ENCODE measurements around the gene EPB41. TPM values are rescaled to one million over a fixed set of nuclear protein-coding genes. Genes with fewer than 3 reads are reported as not detected.

Gene EPB41
- total and polyA plus RNA-seq, 4 donors = 10.7 to 189 (median 38.1) TPM

- peak overlapping the region; percentile 91 to 97 for H3K27ac ChIP-seq (ENCODE audit: low read depth in 1 of 2, low read length in 2 of 2)
- H3K27me3 ChIP-seq (ENCODE audit: control insufficient read depth in 4 of 4, insufficient read depth in 4 of 4, low read length in 3 of 4) = no peaks in the 10 kb centered on the region
- TF ChIP-seq YY1 (IDR thresholded peaks at IDR 0.05) (peak; percentile 65), RAD21 (IDR thresholded peaks at IDR 0.05) (peak; percentile 28 to 35), RXRA (IDR thresholded peaks at IDR 0.05) (peak in 1 of 2 donors; percentile 34), CTCF (IDR thresholded peaks at IDR 0.05; ENCODE audit: low read depth, low read length, missing input control) (peak; percentile 2), MAX (IDR thresholded peaks at IDR 0.05) (no peak), NR2F2 (IDR thresholded peaks at IDR 0.05) (no peak), REST (IDR thresholded peaks at IDR 0.05) (no peak), HNF4A (conservative IDR thresholded peaks at IDR 0.05) (peak; percentile 38 to 67), SP1 (IDR thresholded peaks at IDR 0.05) (peak; percentile 87), ATF3 (IDR thresholded peaks at IDR 0.05) (no peak), JUND (IDR thresholded peaks at IDR 0.05) (no peak), TAF1 (conservative IDR thresholded peaks at IDR 0.05) (peak; percentile 61), GABPA (IDR thresholded peaks at IDR 0.05 in 1 of 2, conservative IDR thresholded peaks at IDR 0.05 in 1 of 2) (peak in 1 of 2 donors; percentile 21)
Measured at GRCh38 chr1:28886731-28887418, 27.5 kb upstream of the EPB41 start.

GRCh38 chr1:28887419-28887834 lies 26.9 kb upstream of the EPB41 start:
- under 1% methylated on average over 41 of the region's 41 CpGs for WGBS
- TF ChIP-seq HNF4G (IDR thresholded peaks at IDR 0.05) = no peak
- TF ChIP-seq GABPA (IDR thresholded peaks at IDR 0.05 in 1 of 2, conservative IDR thresholded peaks at IDR 0.05 in 1 of 2) = no peak
- no peak for TF ChIP-seq ATF3 (IDR thresholded peaks at IDR 0.05)
- TF ChIP-seq ZBTB33 (IDR thresholded peaks at IDR 0.05) = no peak
- no peak for TF ChIP-seq CTCF (IDR thresholded peaks at IDR 0.05; ENCODE audit: low read depth, low read length, missing input control)
- TF ChIP-seq NR2F2 (IDR thresholded peaks at IDR 0.05) = no peak
- no peak for TF ChIP-seq RXRA (IDR thresholded peaks at IDR 0.05)
- no peak for TF ChIP-seq SP1 (IDR thresholded peaks at IDR 0.05)
- TF ChIP-seq EGR1 (IDR thresholded peaks at IDR 0.05; ENCODE audit: low read depth in 2 of 2) = no peak
- no peak for TF ChIP-seq TAF1 (conservative IDR thresholded peaks at IDR 0.05)
- TF ChIP-seq RAD21 (IDR thresholded peaks at IDR 0.05) = no peak

More at GRCh38 chr1:28886731-28887418, 27.5 kb upstream of the EPB41 start:
- H3K4me1 ChIP-seq (ENCODE audit: control insufficient read depth in 4 of 4, insufficient read depth in 4 of 4, low read length in 3 of 4) = peaks cover 6 to 28% (median 13%) of the 10 kb centered on the region in 4 donors
- 2% methylated on average over 43 of the region's 43 CpGs for WGBS
- H3K9me3 ChIP-seq (ENCODE audit: control insufficient read depth in 4 of 4, low read length in 3 of 4) = no peaks in the 10 kb centered on the region
- peak; percentile 92 for DNase-seq (ENCODE audit: low spot score)
- H3K4me3 ChIP-seq (ENCODE audit: low read depth in 1 of 3, low read length in 3 of 3) = peak overlapping the region; percentile 69 to 92 (median 82)
- peak overlapping the region; percentile 48 to 82 for H3K9ac ChIP-seq (ENCODE audit: low read depth in 1 of 2, low read length in 2 of 2)
- no peaks in the 10 kb centered on the region for H3K36me3 ChIP-seq (ENCODE audit: control insufficient read depth in 4 of 4, insufficient read depth in 3 of 4, low read depth in 1 of 4, low read length in 3 of 4)

More at GRCh38 chr1:28887419-28887834, 26.9 kb upstream of the EPB41 start:
- Histone ChIP-seq H3K9me3 (ENCODE audit: control insufficient read depth in 4 of 4, low read length in 3 of 4) (no peaks in the 10 kb centered on the region), H3K27ac (ENCODE audit: low read depth in 1 of 2, low read length in 2 of 2) (peak overlapping the region; percentile 91 to 97), H3K4me1 (ENCODE audit: control insufficient read depth in 4 of 4, insufficient read depth in 4 of 4, low read length in 3 of 4) (peaks cover 6 to 23% (median 13%) of the 10 kb centered on the region in 4 donors), H3K36me3 (ENCODE audit: control insufficient read depth in 4 of 4, insufficient read depth in 3 of 4, low read depth in 1 of 4, low read length in 3 of 4) (no peaks in the 10 kb centered on the region), H3K4me3 (ENCODE audit: low read depth in 1 of 3, low read length in 3 of 3) (peak overlapping the region; percentile 69 to 92 (median 82)), H3K27me3 (ENCODE audit: control insufficient read depth in 4 of 4, insufficient read depth in 4 of 4, low read length in 3 of 4) (no peaks in the 10 kb centered on the region), H3K9ac (ENCODE audit: low read depth in 1 of 2, low read length in 2 of 2) (peak overlapping the region; percentile 48 to 82)
- DNase-seq (ENCODE audit: low spot score) = peak; percentile 54

Measured in liver (tissue), 9 donors.